Suppressor macrophage treated with lipopolysaccharide for 1 hour (primary cell): ENCODE measurements around the gene STPG1.

ENCODE experiments used
- DNase-seq, 3 donors: peaks; one replicate each; pipeline ENCODE4 v3.0.0-alpha.2; 2020 to 2022

STPG1 gene

GRCh38 chr1:24311741-24312140 lies 101.8 kb downstream of the STPG1 start:
- DNase-seq, result no peak

GRCh38 chr1:24311234-24311633 lies 102.3 kb downstream of the STPG1 start:
- no peak for DNase-seq

GRCh38 chr1:24309762-24310485 lies 103.7 kb downstream of the STPG1 start:
- no peak for DNase-seq

GRCh38 chr1:24308365-24309015 lies 105.1 kb downstream of the STPG1 start:
- DNase-seq, result no peak
